ENCODE data around the gene SORCS2.

Gene SORCS2

GRCh38 chr4:7403001-7403400, 210.7 kb downstream of the SORCS2 start:
- no peak overlapping the region for H3K4me3 ChIP-seq (ENCODE audit: control insufficient read depth in 1 of 7, extremely low read depth in 1 of 7, insufficient read depth in 4 of 7, low read depth in 2 of 7, low read length in 6 of 7)
- no peak overlapping the region for H3K27ac ChIP-seq (ENCODE audit: insufficient read depth in 1 of 2, low read depth in 1 of 2, low read length in 2 of 2, poor library complexity in 1 of 2, severe bottlenecking in 2 of 2)
- peaks cover 0 to 37% (median 3%) of the 10 kb centered on the region in 5 experiments for H3K27me3 ChIP-seq (replicated peaks in 2 of 5; ENCODE audit: control insufficient read depth in 4 of 5, insufficient read depth in 5 of 5, low read length in 4 of 5)
- DNase-seq: no peak
- no peaks in the 10 kb centered on the region for H3K36me3 ChIP-seq (ENCODE audit: control insufficient read depth in 4 of 4, insufficient read depth in 4 of 4, low read length in 3 of 4)
- ChIA-PET POLR2A (no interaction called here), CTCF (no interaction called here)
- H3K4me1 ChIP-seq (ENCODE audit: control extremely low read depth in 1 of 4, control insufficient read depth in 4 of 4, insufficient read depth in 4 of 4, low read length in 3 of 4): peaks cover 0 to 5% (median 2%) of the 10 kb centered on the region in 4 experiments
- 40% methylated on average over 1 of the region's 3 CpGs for WGBS (ENCODE audit: insufficient coverage)
- H3K9me3 ChIP-seq (ENCODE audit: control extremely low read depth in 1 of 5, control insufficient read depth in 4 of 5, insufficient read depth in 2 of 5, low read depth in 1 of 5, low read length in 4 of 5): peaks cover 0 to 11% (median 0%) of the 10 kb centered on the region in 5 experiments

- H3K27me3 ChIP-seq (replicated peaks in 2 of 5; ENCODE audit: control insufficient read depth in 4 of 5, insufficient read depth in 5 of 5, low read length in 4 of 5): peaks cover 0 to 20% (median 0%) of the 10 kb centered on the region in 5 experiments
- no peaks in the 10 kb centered on the region for H3K4me1 ChIP-seq (ENCODE audit: control extremely low read depth in 1 of 4, control insufficient read depth in 4 of 4, insufficient read depth in 4 of 4, low read length in 3 of 4)
- peaks cover 0 to 26% (median 4%) of the 10 kb centered on the region in 5 experiments for H3K9me3 ChIP-seq (ENCODE audit: control extremely low read depth in 1 of 5, control insufficient read depth in 4 of 5, insufficient read depth in 2 of 5, low read depth in 1 of 5, low read length in 4 of 5)
- no peaks in the 10 kb centered on the region for H3K36me3 ChIP-seq (ENCODE audit: control insufficient read depth in 4 of 4, insufficient read depth in 4 of 4, low read length in 3 of 4)
- no peak overlapping the region for H3K4me3 ChIP-seq (ENCODE audit: control insufficient read depth in 1 of 7, extremely low read depth in 1 of 7, insufficient read depth in 4 of 7, low read depth in 2 of 7, low read length in 6 of 7)
- no peak overlapping the region for H3K27ac ChIP-seq (ENCODE audit: insufficient read depth in 1 of 2, low read depth in 1 of 2, low read length in 2 of 2, poor library complexity in 1 of 2, severe bottlenecking in 2 of 2)
- no peak for DNase-seq
- POLR2A ChIA-PET: no interaction called here
- CTCF ChIA-PET: no interaction called here
- WGBS (ENCODE audit: insufficient coverage): 67% methylated on average over 1 of the region's 4 CpGs
These were observed 215.8 kb downstream of the SORCS2 start for GRCh38 chr4:7408166-7408565.

GRCh38 chr4:7410446-7410845, 218.1 kb downstream of the SORCS2 start:
- ChIA-PET POLR2A (no interaction called here), CTCF (no interaction called here)
- WGBS (ENCODE audit: insufficient coverage): 83% methylated on average over 1 of the region's 1 CpG
- peaks cover 0 to 35% (median 7%) of the 10 kb centered on the region in 5 experiments for H3K27me3 ChIP-seq (replicated peaks in 2 of 5; ENCODE audit: control insufficient read depth in 4 of 5, insufficient read depth in 5 of 5, low read length in 4 of 5)
- no peaks in the 10 kb centered on the region for H3K36me3 ChIP-seq (ENCODE audit: control insufficient read depth in 4 of 4, insufficient read depth in 4 of 4, low read length in 3 of 4)
- H3K4me1 ChIP-seq (ENCODE audit: control extremely low read depth in 1 of 4, control insufficient read depth in 4 of 4, insufficient read depth in 4 of 4, low read length in 3 of 4): no peaks in the 10 kb centered on the region
- no peak overlapping the region for H3K4me3 ChIP-seq (ENCODE audit: control insufficient read depth in 1 of 7, extremely low read depth in 1 of 7, insufficient read depth in 4 of 7, low read depth in 2 of 7, low read length in 6 of 7)
- peaks cover 0 to 26% (median 2%) of the 10 kb centered on the region in 5 experiments for H3K9me3 ChIP-seq (ENCODE audit: control extremely low read depth in 1 of 5, control insufficient read depth in 4 of 5, insufficient read depth in 2 of 5, low read depth in 1 of 5, low read length in 4 of 5)
- H3K27ac ChIP-seq (ENCODE audit: insufficient read depth in 1 of 2, low read depth in 1 of 2, low read length in 2 of 2, poor library complexity in 1 of 2, severe bottlenecking in 2 of 2): no peak overlapping the region
- no peak for DNase-seq

GRCh38 chr4:7411491-7411890, 219.2 kb downstream of the SORCS2 start:
- Histone ChIP-seq H3K4me3 (ENCODE audit: control insufficient read depth in 1 of 7, extremely low read depth in 1 of 7, insufficient read depth in 4 of 7, low read depth in 2 of 7, low read length in 6 of 7) (no peak overlapping the region), H3K9me3 (ENCODE audit: control extremely low read depth in 1 of 5, control insufficient read depth in 4 of 5, insufficient read depth in 2 of 5, low read depth in 1 of 5, low read length in 4 of 5) (peaks cover 0 to 29% (median 2%) of the 10 kb centered on the region in 5 experiments), H3K27ac (ENCODE audit: insufficient read depth in 1 of 2, low read depth in 1 of 2, low read length in 2 of 2, poor library complexity in 1 of 2, severe bottlenecking in 2 of 2) (no peak overlapping the region), H3K36me3 (ENCODE audit: control insufficient read depth in 4 of 4, insufficient read depth in 4 of 4, low read length in 3 of 4) (no peaks in the 10 kb centered on the region), H3K4me1 (ENCODE audit: control extremely low read depth in 1 of 4, control insufficient read depth in 4 of 4, insufficient read depth in 4 of 4, low read length in 3 of 4) (no peaks in the 10 kb centered on the region), H3K27me3 (replicated peaks in 2 of 5; ENCODE audit: control insufficient read depth in 4 of 5, insufficient read depth in 5 of 5, low read length in 4 of 5) (peaks cover 0 to 45% (median 8%) of the 10 kb centered on the region in 5 experiments)
- CTCF ChIA-PET: no interaction called here
- POLR2A ChIA-PET: no interaction called here
- WGBS (ENCODE audit: insufficient coverage): 83% methylated on average over 1 of the region's 1 CpG
- no peak for DNase-seq

GRCh38 chr4:7411896-7412553, 219.7 kb downstream of the SORCS2 start:
- H3K9me3 ChIP-seq (ENCODE audit: control extremely low read depth in 1 of 5, control insufficient read depth in 4 of 5, insufficient read depth in 2 of 5, low read depth in 1 of 5, low read length in 4 of 5): peaks cover 0 to 26% (median 2%) of the 10 kb centered on the region in 5 experiments
- H3K27me3 ChIP-seq (replicated peaks in 2 of 5; ENCODE audit: control insufficient read depth in 4 of 5, insufficient read depth in 5 of 5, low read length in 4 of 5): peaks cover 0 to 51% (median 8%) of the 10 kb centered on the region in 5 experiments
- ChIA-PET CTCF (no interaction called here), POLR2A (no interaction called here)
- H3K27ac ChIP-seq (ENCODE audit: insufficient read depth in 1 of 2, low read depth in 1 of 2, low read length in 2 of 2, poor library complexity in 1 of 2, severe bottlenecking in 2 of 2): no peak overlapping the region
- 79% methylated on average over 10 of the region's 12 CpGs for WGBS (ENCODE audit: insufficient coverage)
- no peak for DNase-seq
- no peaks in the 10 kb centered on the region for H3K36me3 ChIP-seq (ENCODE audit: control insufficient read depth in 4 of 4, insufficient read depth in 4 of 4, low read length in 3 of 4)
- no peak overlapping the region for H3K4me3 ChIP-seq (ENCODE audit: control insufficient read depth in 1 of 7, extremely low read depth in 1 of 7, insufficient read depth in 4 of 7, low read depth in 2 of 7, low read length in 6 of 7)
- H3K4me1 ChIP-seq (ENCODE audit: control extremely low read depth in 1 of 4, control insufficient read depth in 4 of 4, insufficient read depth in 4 of 4, low read length in 3 of 4): no peaks in the 10 kb centered on the region

GRCh38 chr4:7412554-7412912, 220.2 kb downstream of the SORCS2 start:
- POLR2A ChIA-PET: no interaction called here
- WGBS (ENCODE audit: insufficient coverage): 87% methylated on average over 3 of the region's 4 CpGs

GRCh38 chr4:7414046-7414445, 221.7 kb downstream of the SORCS2 start:
- DNase-seq: no peak
- no peak overlapping the region for H3K27ac ChIP-seq (ENCODE audit: insufficient read depth in 1 of 2, low read depth in 1 of 2, low read length in 2 of 2, poor library complexity in 1 of 2, severe bottlenecking in 2 of 2)
- peaks cover 0 to 14% (median 0%) of the 10 kb centered on the region in 5 experiments for H3K9me3 ChIP-seq (ENCODE audit: control extremely low read depth in 1 of 5, control insufficient read depth in 4 of 5, insufficient read depth in 2 of 5, low read depth in 1 of 5, low read length in 4 of 5)
- POLR2A ChIA-PET: no interaction called here
- WGBS (ENCODE audit: insufficient coverage): 80% methylated on average over 9 of the region's 9 CpGs
- no peaks in the 10 kb centered on the region for H3K36me3 ChIP-seq (ENCODE audit: control insufficient read depth in 4 of 4, insufficient read depth in 4 of 4, low read length in 3 of 4)
- H3K4me1 ChIP-seq (ENCODE audit: control extremely low read depth in 1 of 4, control insufficient read depth in 4 of 4, insufficient read depth in 4 of 4, low read length in 3 of 4): no peaks in the 10 kb centered on the region
- H3K4me3 ChIP-seq (ENCODE audit: control insufficient read depth in 1 of 7, extremely low read depth in 1 of 7, insufficient read depth in 4 of 7, low read depth in 2 of 7, low read length in 6 of 7): no peak overlapping the region
- CTCF ChIA-PET: interaction anchor here (1.5 kb wide), 1 partner anchor 21 kb away, joined by 3 read pairs; no protein-coding TSS in a partner anchor
- H3K27me3 ChIP-seq (replicated peaks in 2 of 5; ENCODE audit: control insufficient read depth in 4 of 5, insufficient read depth in 5 of 5, low read length in 4 of 5): peaks cover 0 to 48% (median 8%) of the 10 kb centered on the region in 5 experiments

More at GRCh38 chr4:7412554-7412912, 220.2 kb downstream of the SORCS2 start:
- no peak for DNase-seq
- no peaks in the 10 kb centered on the region for H3K4me1 ChIP-seq (ENCODE audit: control extremely low read depth in 1 of 4, control insufficient read depth in 4 of 4, insufficient read depth in 4 of 4, low read length in 3 of 4)
- no peaks in the 10 kb centered on the region for H3K36me3 ChIP-seq (ENCODE audit: control insufficient read depth in 4 of 4, insufficient read depth in 4 of 4, low read length in 3 of 4)
- CTCF ChIA-PET: interaction anchor here (1.0 kb wide), 1 partner anchor 11 kb away, joined by 3 read pairs; no protein-coding TSS in a partner anchor
- peaks cover 0 to 51% (median 8%) of the 10 kb centered on the region in 5 experiments for H3K27me3 ChIP-seq (replicated peaks in 2 of 5; ENCODE audit: control insufficient read depth in 4 of 5, insufficient read depth in 5 of 5, low read length in 4 of 5)
- no peak overlapping the region for H3K27ac ChIP-seq (ENCODE audit: insufficient read depth in 1 of 2, low read depth in 1 of 2, low read length in 2 of 2, poor library complexity in 1 of 2, severe bottlenecking in 2 of 2)
- H3K4me3 ChIP-seq (ENCODE audit: control insufficient read depth in 1 of 7, extremely low read depth in 1 of 7, insufficient read depth in 4 of 7, low read depth in 2 of 7, low read length in 6 of 7): no peak overlapping the region
- peaks cover 0 to 21% (median 2%) of the 10 kb centered on the region in 5 experiments for H3K9me3 ChIP-seq (ENCODE audit: control extremely low read depth in 1 of 5, control insufficient read depth in 4 of 5, insufficient read depth in 2 of 5, low read depth in 1 of 5, low read length in 4 of 5)

Data from common myeloid progenitor, CD34-positive (primary cell).